Neural cell (in vitro differentiated cells): ENCODE measurements around the gene CST6. TPM values are rescaled to one million over a fixed set of nuclear protein-coding genes. Genes with fewer than 3 reads are reported as not detected.

Source experiments
- H2AFZ ChIP-seq: fragments of 200-600, 300-800 bp; sonication (generic), shearing (Covaris generic); 2 replicates; pipeline ENCODE4 v1.6.0; 2014; ENCODE audit warnings: low read depth, mild to moderate bottlenecking, antibody characterized with exemption, low read length, moderate library complexity
- H3F3A ChIP-seq: fragments of 200-600 bp; shearing (Covaris generic); 2 replicates; pipeline ENCODE4 v1.6.1; 2016; ENCODE audit warnings: mild to moderate bottlenecking, moderate library complexity, mixed read lengths, antibody characterized with exemption, low read length; ENCODE audit not compliant: insufficient read depth, poor library complexity, severe bottlenecking
- H3K27ac ChIP-seq: fragments of 200-600, 300-800 bp; sonication (generic), shearing (Covaris generic); 2 replicates; pipeline ENCODE4 v1.5.1; 2014; ENCODE audit warnings: mild to moderate bottlenecking, low read length, moderate library complexity
- H3K27me3 ChIP-seq: fragments of 300-800, 200-600 bp; sonication (generic), shearing (Covaris generic); 2 replicates; pipeline ENCODE4 v1.6.0; 2014; ENCODE audit warnings: mild to moderate bottlenecking, low read depth, low read length, moderate library complexity; ENCODE audit not compliant: insufficient read depth
- H3K36me3 ChIP-seq: fragments of 300-800, 200-600 bp; sonication (generic), shearing (Covaris generic); 2 replicates; pipeline ENCODE4 v1.5.1; 2014; ENCODE audit warnings: mild to moderate bottlenecking, antibody characterized with exemption, low read length, moderate library complexity; ENCODE audit not compliant: insufficient read depth
- H3K4me2 ChIP-seq: fragments of 300-800, 200-600 bp; sonication (generic), shearing (Covaris generic); 2 replicates; pipeline ENCODE4 v1.6.0; 2014; ENCODE audit warnings: mild to moderate bottlenecking, low read length
- H3K4me3 ChIP-seq: fragments of 300-800, 200-600 bp; sonication (generic), shearing (Covaris generic); 2 replicates; pipeline ENCODE4 v1.5.1; 2014; ENCODE audit warnings: mild to moderate bottlenecking, low read length, moderate library complexity
- H3K79me2 ChIP-seq: fragments of 200-600 bp; shearing (Covaris generic); replicated peaks from 2 replicates; pipeline ENCODE4 v1.6.0; 2014; ENCODE audit warnings: mild to moderate bottlenecking, low read length, moderate library complexity; ENCODE audit not compliant: insufficient read depth
- H3K9ac ChIP-seq: fragments of 300-800, 200-600 bp; sonication (generic), shearing (Covaris generic); 2 replicates; pipeline ENCODE4 v1.6.1; 2016; ENCODE audit warnings: mild to moderate bottlenecking, low read length, mixed read lengths
- H3K9me2 ChIP-seq: fragments of 200-600 bp; shearing (Covaris generic); 2 replicates; pipeline ENCODE4 v1.6.1; 2016; ENCODE audit warnings: mild to moderate bottlenecking, low read length, mixed read lengths; ENCODE audit not compliant: insufficient read depth
- H3K9me3 ChIP-seq: fragments of 200-600, 300-800 bp; sonication (generic), shearing (Covaris generic); 2 replicates; pipeline ENCODE4 v1.6.1; 2016; ENCODE audit warnings: mild to moderate bottlenecking, mixed run types, low read length, moderate library complexity, mixed read lengths
- H4K20me1 ChIP-seq: fragments of 200-600 bp; shearing (Covaris generic); 2 replicates; pipeline ENCODE4 v1.6.1; 2016; ENCODE audit warnings: mild to moderate bottlenecking, mixed run types; ENCODE audit not compliant: insufficient read depth
- CTCF ChIP-seq: fragments of 450-650 bp; IDR thresholded peaks from 2 replicates; pipeline ENCODE4 v1.5.1; 2014; ENCODE audit warnings: antibody characterized with exemption, mild to moderate bottlenecking, moderate library complexity; ENCODE audit not compliant: poor library complexity, severe bottlenecking
- EP300 ChIP-seq: fragments of 450-650 bp; conservative IDR thresholded peaks from 2 replicates; pipeline ENCODE4 v1.6.1; 2014; ENCODE audit warnings: antibody characterized with exemption, mild to moderate bottlenecking, moderate library complexity; ENCODE audit not compliant: poor library complexity, severe bottlenecking
- EZH2 ChIP-seq: fragments of 200-600, 300-800 bp; shearing (Covaris generic), sonication (generic); IDR thresholded peaks from 2 replicates; pipeline ENCODE4 v1.6.1; 2014; ENCODE audit warnings: antibody characterized with exemption, low read length, borderline replicate concordance, mild to moderate bottlenecking; ENCODE audit not compliant: insufficient read depth, poor library complexity, severe bottlenecking
- MXI1 ChIP-seq: fragments of 450-650 bp; conservative IDR thresholded peaks from 2 replicates; pipeline ENCODE4 v1.6.1; 2014; ENCODE audit warnings: antibody characterized with exemption, mild to moderate bottlenecking; ENCODE audit not compliant: poor library complexity, severe bottlenecking
- POLR2AphosphoS5 ChIP-seq: IDR thresholded peaks from 2 replicates; pipeline ENCODE4 v1.6.1; 2012
- RAD21 ChIP-seq: fragments of 450-650 bp; conservative IDR thresholded peaks from 2 replicates; pipeline ENCODE4 v1.6.1; 2014; ENCODE audit warnings: antibody characterized with exemption, mild to moderate bottlenecking, moderate library complexity
- REST ChIP-seq: IDR thresholded peaks from 2 replicates; pipeline ENCODE4 v1.6.1; 2012; ENCODE audit warnings: borderline replicate concordance
- SMC3 ChIP-seq: fragments of 450-650 bp; conservative IDR thresholded peaks from 2 replicates; pipeline ENCODE4 v1.6.1; 2014; ENCODE audit warnings: antibody characterized with exemption, mild to moderate bottlenecking, moderate library complexity; ENCODE audit not compliant: poor library complexity
- TAF1 ChIP-seq: IDR thresholded peaks from 2 replicates; pipeline ENCODE4 v1.6.1; 2012; ENCODE audit warnings: low read depth
- polyA plus RNA-seq: library from polyadenylated mRNA; depleted of rRNA; stranded (reverse); fragments of >200 nt; gene quantifications from 2 replicates; pipeline ENCODE4 v1.2.3, GENCODE V29; 2014

The CST6 gene
- polyA plus RNA-seq, 1 donor from 2014 or later: not detected

GRCh38 chr11:66051766-66052663 lies 40.2 kb downstream of the CST6 start, which contains the start of gene SF3B2:
TSS of gene SF3B2 (plus strand) at chr11:66052364. CDS start at chr11:66052385, 21 bp downstream.
- Histone ChIP-seq H3F3A (peaks cover 5% of the 10 kb centered on the region), H3K27ac (peak within 1 kb of the TSS; percentile 98), H4K20me1 (no peaks in the 10 kb centered on the region), H3K9me2 (no peaks in the 10 kb centered on the region), H3K36me3 (no peaks in the 10 kb centered on the region), H3K79me2 (peaks cover 27% of the 10 kb centered on the region), H2AFZ (peak within 1 kb of the TSS; percentile 96), H3K27me3 (no peaks in the 10 kb centered on the region), H3K9ac (peak within 1 kb of the TSS; percentile 97), H3K4me3 (peak within 1 kb of the TSS; percentile 100), H3K9me3 (no peaks in the 10 kb centered on the region), H3K4me2 (peak within 1 kb of the TSS; percentile 78)
- TF ChIP-seq TAF1 (peak; percentile 73), RAD21 (no peak), REST (no peak), POLR2AphosphoS5 (peak; percentile 93), EZH2 (no peak), SMC3 (peak; percentile 13), MXI1 (peak; percentile 79), EP300 (peak; percentile 59), CTCF (peak; percentile 24)

- peaks cover 27% of the 10 kb centered on the region for H3K79me2 ChIP-seq
- H3K9me3 ChIP-seq: no peaks in the 10 kb centered on the region
- peak overlapping the region; percentile 78 for H3K4me2 ChIP-seq
- peak overlapping the region; percentile 98 for H3K27ac ChIP-seq
- H3K4me3 ChIP-seq: peak overlapping the region; percentile 100
- no peaks in the 10 kb centered on the region for H3K36me3 ChIP-seq
- H3K9ac ChIP-seq: peak overlapping the region; percentile 97
- no peaks in the 10 kb centered on the region for H4K20me1 ChIP-seq
- H3K9me2 ChIP-seq: no peaks in the 10 kb centered on the region
- no peaks in the 10 kb centered on the region for H3K27me3 ChIP-seq
- peak overlapping the region; percentile 96 for H2AFZ ChIP-seq
- TF ChIP-seq SMC3: no peak
- no peak for TF ChIP-seq EP300
- no peak for TF ChIP-seq TAF1
- TF ChIP-seq EZH2: no peak
- no peak for TF ChIP-seq POLR2AphosphoS5
- no peak for TF ChIP-seq RAD21
- no peak for TF ChIP-seq MXI1
- TF ChIP-seq CTCF: no peak
- no peak for TF ChIP-seq REST
- peaks cover 5% of the 10 kb centered on the region for H3F3A ChIP-seq
Measured at GRCh38 chr11:66052664-66052982, 40.8 kb downstream of the CST6 start.
